Measurements from ENCODE around the gene PLEKHA6. TPM values are rescaled to one million over a fixed set of nuclear protein-coding genes. Genes with fewer than 3 reads are reported as not detected.

PLEKHA6 gene
- total and polyA plus RNA-seq, 2 of the 8 experiments (the other 6 are each of a cell fraction or from before 2014, with no cell fraction given): 4.8 to 20.2 TPM

DNA sequence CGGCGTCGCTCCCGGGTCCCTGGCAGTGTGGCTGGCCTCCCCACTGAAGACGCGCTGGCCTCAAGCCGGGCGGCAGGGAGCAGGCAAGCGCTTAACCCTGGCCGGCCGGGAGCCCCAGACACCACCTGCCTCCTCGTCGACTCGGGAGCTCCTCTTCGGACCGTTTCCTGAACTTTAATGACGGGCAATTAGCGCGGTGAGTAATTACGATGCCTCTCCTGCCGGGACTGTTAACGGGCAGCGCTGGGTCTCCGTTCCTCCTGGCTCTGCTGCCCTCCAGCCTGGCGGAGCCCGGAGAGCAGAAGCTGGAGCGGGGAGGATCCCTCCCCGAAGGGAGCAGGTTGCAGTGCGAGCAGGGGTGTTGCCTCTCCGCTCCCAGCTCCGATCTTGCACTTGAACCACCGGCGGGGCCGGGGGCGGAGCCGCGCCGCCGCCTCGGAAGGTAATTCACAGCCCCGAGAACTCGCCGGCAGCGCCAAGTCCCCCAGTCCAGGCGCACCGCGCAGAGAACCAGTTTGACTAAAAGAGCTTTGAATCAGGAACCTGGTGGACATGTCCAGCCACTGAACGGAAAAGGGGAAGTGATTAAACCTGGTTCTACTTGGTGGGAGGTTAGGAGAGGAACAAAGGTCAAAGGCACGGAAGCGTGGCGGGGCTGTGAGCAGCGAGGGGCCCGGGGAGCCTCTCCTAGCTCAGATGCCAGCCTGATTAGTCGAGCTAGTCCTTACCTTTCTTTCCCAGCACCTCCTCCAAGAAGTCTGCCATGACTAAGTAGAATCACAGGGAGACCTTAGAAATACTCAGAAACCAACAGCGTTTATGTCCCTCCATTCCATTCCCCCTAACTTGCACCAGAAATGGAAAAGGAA lies 18.3 kb upstream of the PLEKHA6 start (continued):
- TF ChIP-seq ATF2 (IDR thresholded peaks at IDR 0.05; ENCODE audit: low read length): no peak
- no peak for TF ChIP-seq KDM1A (IDR thresholded peaks at IDR 0.05; ENCODE audit: borderline replicate concordance, low read length)
- no peak for TF ChIP-seq ZNF274 (IDR thresholded peaks at IDR 0.05; ENCODE audit: borderline replicate concordance, extremely low read depth, low read length)
- TF ChIP-seq SP1 (IDR thresholded peaks at IDR 0.05; ENCODE audit: low read depth, low read length): no peak
- no peak for TF ChIP-seq SP4 (IDR thresholded peaks at IDR 0.05; ENCODE audit: low read length)
- TF ChIP-seq CEBPB (IDR thresholded peaks at IDR 0.05; ENCODE audit: low read depth, low read length): no peak
- no peak for TF ChIP-seq NANOG (IDR thresholded peaks at IDR 0.05; ENCODE audit: insufficient read depth, low read depth, low read length, poor library complexity, severe bottlenecking)
- no peak for TF ChIP-seq HDAC6 (IDR thresholded peaks at IDR 0.05; ENCODE audit: low read depth, low read length)
- TF ChIP-seq TAF7 (optimal IDR thresholded peaks at IDR 0.05; ENCODE audit: borderline replicate concordance, low read depth, low read length): no peak
- TF ChIP-seq YY1 (IDR thresholded peaks at IDR 0.05; ENCODE audit: low read depth, low read length): no peak
- TF ChIP-seq EP300 (IDR thresholded peaks at IDR 0.05; ENCODE audit: borderline replicate concordance in 1 of 2, low read depth in 2 of 2, low read length in 2 of 2): no peak
- peak; percentile 78; the same call in 1 of the 2 replicates for TF ChIP-seq SUZ12 (IDR thresholded peaks at IDR 0.05; ENCODE audit: low read length)
- no peak for TF ChIP-seq CBX8 (IDR thresholded peaks at IDR 0.05; ENCODE audit: borderline replicate concordance, low read depth, low read length)
- peak; percentile 54 for TF ChIP-seq TBP (IDR thresholded peaks at IDR 0.05; ENCODE audit: low read depth, low read length)
- TF ChIP-seq ASH2L (IDR thresholded peaks at IDR 0.05; ENCODE audit: low read length): peak; percentile 64
- TF ChIP-seq SIRT6 (IDR thresholded peaks at IDR 0.05; ENCODE audit: low read length): no peak
- TF ChIP-seq FOSL1 (IDR thresholded peaks at IDR 0.05; ENCODE audit: insufficient read depth, low read depth, low read length): no peak
- no peak for TF ChIP-seq CBX5 (IDR thresholded peaks at IDR 0.05; ENCODE audit: low read depth, low read length)
